GM12878 (cell line): Measurements from ENCODE around the gene AMOTL1.

ENCODE experiments used
- CTCF ChIP-seq, 3 experiments: IDR thresholded peaks in 2 of 3; conservative IDR thresholded peaks in 1 of 3; 2 replicates each; pipeline ENCODE4 v1.5.1; 2011; ENCODE audit warnings: low read depth in 3 of 3, low read length in 3 of 3, mild to moderate bottlenecking in 3 of 3, control low read depth in 2 of 3, moderate library complexity in 2 of 3, inconsistent platforms in 1 of 3, mixed read lengths in 1 of 3; ENCODE audit not compliant: control insufficient read depth in 2 of 3, insufficient read depth in 1 of 3; ENCODE audit errors: extremely low read depth in 1 of 3
- MTA3 ChIP-seq: IDR thresholded peaks from 2 replicates; pipeline ENCODE4 v1.6.1; 2012; ENCODE audit warnings: low read length, inconsistent platforms, borderline replicate concordance
- NFXL1 ChIP-seq: fragments of 450-650 bp; IDR thresholded peaks from 2 replicates; pipeline ENCODE4 v1.6.1; 2017; ENCODE audit warnings: antibody characterized with exemption, mild to moderate bottlenecking, borderline replicate concordance
- RFX5 ChIP-seq: IDR thresholded peaks from 2 replicates; pipeline ENCODE4 v1.6.1; 2011; ENCODE audit warnings: low read depth, low read length, improper control_type of control experiment

- TF ChIP-seq RFX5 = no peak
- TF ChIP-seq CTCF (IDR thresholded peaks at IDR 0.05 in 2 of 3, conservative IDR thresholded peaks at IDR 0.05 in 1 of 3; ENCODE audit: control insufficient read depth in 2 of 3, extremely low read depth in 1 of 3, insufficient read depth in 1 of 3, low read depth in 3 of 3, low read length in 3 of 3) = no peak
- no peak for TF ChIP-seq NFXL1
- no peak for TF ChIP-seq MTA3
Observed at GRCh38 chr11:94784884-94785283, 16.7 kb downstream of the AMOTL1 start.
